Measurements from ENCODE around the gene DCST2.

The DCST2 gene

DNA sequence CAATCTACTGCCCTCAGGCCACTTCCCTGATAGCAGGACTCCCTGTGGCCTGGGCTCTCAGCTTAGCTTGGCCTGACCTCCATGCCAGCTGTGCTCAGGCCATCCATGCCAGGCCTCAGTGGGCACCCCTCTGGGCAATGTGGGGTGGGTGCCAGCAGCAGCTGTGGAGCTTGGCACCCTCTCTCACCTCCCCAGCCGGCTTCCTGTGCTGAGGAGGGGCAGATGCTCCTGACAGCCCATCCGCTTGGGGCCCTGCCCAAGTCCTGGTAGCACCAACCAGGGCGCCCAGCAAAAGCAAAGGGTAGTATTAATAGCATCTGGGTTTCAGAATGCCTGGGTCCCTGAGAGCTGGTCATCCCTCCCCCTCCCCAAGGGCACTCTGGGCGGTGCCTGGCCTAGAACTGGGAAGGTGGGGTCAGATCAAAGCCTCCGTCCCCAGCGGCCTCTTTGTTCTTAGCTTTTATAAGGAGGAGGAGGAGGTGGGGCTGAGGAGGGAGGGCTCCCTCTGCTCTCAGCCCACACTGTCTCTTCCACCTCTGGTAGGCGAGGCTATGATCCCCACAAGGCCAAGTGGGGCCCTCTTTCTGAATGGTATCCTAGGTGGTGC, 36.1 kb upstream of the DCST2 start:
- no peak for DNase-seq

DNA sequence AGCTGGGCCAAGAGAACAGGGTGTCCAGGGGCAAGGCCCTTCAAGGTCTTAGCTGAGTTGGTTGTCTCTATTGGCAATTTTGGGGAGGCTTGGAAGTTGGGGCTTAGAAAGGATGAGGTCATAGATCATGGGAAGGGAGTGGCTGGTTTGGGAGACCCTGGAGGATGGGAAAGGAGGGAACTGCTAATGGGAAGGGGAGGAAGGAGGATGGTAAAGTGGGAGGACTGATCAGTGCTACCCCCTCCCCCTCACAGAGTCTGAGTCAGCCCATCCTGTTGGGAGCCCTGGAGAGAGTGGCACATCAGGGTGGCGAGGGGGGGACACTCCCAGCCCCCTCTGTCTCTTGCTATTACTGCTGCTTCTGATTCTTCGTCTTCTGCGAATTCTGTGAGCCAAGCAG, 35.0 kb upstream of the DCST2 start:
- no peak for DNase-seq

DNA sequence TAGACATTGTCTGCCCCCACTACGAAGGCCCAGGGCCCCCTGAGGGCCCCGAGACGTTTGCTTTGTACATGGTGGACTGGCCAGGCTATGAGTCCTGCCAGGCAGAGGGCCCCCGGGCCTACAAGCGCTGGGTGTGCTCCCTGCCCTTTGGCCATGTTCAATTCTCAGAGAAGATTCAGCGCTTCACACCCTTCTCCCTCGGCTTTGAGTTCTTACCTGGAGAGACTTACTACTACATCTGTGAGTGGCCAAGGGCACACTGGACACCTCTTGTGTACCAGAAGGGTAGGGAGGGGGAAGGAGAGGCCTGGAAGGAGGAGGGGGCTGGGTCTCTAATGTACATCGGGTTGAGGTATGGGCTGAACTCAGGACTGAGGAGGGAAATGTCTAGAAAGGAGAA, 33.2 kb upstream of the DCST2 start:
- DNase-seq: no peak

DNA sequence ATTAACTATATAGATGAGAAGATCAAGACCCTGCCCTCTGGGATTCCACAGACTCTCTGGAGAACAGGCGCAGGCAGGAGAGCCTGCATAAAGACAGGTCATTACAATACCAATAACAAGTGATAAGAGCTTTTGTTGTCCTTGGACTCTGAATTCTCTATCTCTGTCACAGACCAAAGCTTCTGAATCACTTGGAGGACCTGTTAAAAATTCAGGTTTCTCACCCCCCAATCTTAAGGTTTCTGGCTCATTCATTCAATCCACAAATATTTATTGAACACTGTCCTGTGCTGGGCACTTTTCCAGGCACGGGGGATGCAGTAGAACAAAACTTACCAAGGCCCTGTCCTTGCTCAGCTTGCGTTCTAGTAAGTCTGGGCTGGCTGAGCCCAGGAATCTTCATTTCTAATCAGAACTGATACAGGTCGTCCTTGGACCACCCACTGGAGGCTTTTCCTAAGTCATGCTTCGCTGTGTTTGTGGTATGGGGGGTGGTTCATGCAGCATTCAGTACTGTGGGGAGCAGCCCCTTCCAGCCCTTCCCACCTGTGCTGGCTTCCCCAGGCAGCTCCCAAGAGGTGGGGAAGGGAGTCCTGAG, 31.4 kb upstream of the DCST2 start:
- DNase-seq: no peak

DNA sequence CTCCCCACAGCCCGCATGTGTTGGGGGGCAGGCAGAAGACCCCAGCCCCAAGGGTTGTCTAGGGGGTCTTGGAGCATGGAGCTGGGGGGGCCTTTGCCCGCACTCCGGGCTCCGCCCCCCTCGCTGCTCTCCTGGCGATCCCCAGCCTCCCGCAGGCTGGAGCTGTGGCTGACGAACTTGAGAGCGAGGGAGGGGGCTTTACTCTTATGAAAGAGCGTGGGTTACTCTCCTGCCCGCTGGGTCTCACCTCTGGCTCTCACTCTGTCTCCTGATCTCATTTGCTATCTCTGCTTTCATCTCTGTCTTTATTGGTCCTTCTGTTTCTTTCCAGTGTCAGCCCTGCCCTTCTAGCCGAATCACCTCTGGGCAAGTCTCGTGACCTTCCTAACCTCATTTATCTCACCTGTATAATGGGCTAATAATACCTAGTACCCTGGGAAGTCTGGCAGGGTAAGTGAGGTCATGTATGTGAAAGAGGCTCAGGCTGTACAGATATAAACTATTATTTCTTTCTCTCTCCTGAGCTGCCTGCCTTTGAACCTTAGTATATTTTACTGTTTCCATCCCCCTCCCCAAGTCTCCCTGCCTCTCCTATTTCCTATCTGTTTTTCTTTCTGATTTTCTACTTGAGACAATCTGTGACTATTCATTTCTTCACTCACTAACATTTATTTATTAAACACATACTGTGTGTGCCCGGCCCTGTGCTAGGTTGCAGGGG, 30.7 kb upstream of the DCST2 start:
- no peak for DNase-seq

DNA sequence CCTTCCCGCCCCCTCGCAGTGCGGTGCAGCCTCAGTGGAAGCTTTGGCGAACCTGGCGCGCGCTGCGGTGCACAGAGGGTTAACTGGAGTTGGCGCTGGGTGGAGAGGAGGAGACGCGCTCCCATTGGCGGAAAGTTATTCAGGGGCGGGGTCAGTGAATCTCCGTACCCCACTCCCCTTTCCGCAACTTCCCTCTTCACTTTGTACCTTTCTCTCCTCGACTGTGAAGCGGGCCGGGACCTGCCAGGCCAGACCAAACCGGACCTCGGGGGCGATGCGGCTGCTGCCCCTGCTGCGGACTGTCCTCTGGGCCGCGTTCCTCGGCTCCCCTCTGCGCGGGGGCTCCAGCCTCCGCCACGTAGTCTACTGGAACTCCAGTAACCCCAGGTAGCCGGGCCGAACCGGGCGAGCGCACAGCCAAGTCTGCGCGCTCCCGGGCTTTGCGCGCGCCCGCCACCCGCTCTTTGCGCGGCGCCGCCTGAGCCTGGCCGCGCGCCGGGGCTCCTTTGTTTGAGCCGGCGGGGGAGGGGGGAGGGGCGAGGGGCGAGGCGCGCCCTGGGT, 30.0 kb upstream of the DCST2 start, which contains the start of gene EFNA4:
TSS of gene EFNA4 (plus strand) at position 191 of the 561 bp plus-strand sequence. CDS start at position 275, 84 bp downstream.
- DNase-seq: peak; percentile 72

DNA sequence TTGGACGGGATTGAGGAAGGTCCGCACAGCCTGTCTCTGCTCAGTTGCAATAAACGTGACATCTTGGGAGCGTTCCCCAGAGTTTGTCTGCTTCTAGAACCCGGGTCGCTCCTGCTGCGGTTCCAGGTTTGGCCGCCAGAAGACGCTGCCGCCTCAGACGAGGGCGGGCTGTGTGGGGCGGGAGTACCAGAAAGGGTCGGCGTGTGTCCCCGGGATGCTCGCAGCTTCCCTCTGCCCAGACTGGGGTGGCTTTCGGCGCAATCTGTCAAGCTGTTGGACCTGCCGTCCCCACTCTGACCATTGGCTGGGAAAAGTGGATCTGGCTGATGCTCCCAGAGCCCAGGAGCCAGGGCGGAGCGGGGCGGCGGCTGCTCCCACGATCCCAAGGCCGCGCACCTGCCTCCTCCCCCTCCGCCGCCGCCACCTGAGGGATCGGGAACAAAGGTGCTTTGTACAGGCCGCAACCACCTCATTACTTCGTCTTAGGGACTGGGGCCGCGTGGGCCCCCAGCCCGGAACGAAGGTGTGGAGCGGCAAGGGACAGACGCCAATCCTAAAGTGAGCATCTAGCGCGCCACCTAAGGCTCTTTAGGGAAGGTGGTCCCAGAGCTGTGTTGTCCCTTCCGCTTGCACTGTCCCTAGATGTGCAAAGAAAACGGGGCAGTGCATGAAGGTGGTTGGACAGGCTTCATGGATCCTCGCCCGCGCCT, 29.3 kb upstream of the DCST2 start:
- DNase-seq: peak; percentile 44

DNA sequence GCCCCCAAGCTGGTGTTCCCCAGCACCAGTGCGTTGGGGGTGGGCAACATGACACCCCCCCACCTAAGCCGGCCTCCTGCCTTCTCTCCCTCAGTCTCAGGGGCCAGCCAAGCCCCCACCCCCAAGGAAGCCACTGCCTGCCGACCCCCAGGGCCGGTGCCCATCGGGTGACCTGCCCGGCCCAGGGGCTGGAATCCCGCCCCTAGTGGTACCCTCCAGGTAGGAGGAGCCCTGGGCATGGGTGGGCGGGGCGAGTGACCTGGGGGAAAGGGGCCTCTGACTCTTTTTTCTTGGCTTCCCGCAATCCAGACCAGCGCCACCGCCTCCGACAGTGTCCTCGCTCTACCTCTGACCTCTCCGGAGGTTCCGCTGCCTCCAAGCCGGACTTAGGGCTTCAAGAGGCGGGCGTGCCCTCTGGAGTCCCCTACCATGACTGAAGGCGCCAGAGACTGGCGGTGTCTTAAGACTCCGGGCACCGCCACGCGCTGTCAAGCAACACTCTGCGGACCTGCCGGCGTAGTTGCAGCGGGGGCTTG, 28.6 kb upstream of the DCST2 start:
- no peak for DNase-seq

DNA sequence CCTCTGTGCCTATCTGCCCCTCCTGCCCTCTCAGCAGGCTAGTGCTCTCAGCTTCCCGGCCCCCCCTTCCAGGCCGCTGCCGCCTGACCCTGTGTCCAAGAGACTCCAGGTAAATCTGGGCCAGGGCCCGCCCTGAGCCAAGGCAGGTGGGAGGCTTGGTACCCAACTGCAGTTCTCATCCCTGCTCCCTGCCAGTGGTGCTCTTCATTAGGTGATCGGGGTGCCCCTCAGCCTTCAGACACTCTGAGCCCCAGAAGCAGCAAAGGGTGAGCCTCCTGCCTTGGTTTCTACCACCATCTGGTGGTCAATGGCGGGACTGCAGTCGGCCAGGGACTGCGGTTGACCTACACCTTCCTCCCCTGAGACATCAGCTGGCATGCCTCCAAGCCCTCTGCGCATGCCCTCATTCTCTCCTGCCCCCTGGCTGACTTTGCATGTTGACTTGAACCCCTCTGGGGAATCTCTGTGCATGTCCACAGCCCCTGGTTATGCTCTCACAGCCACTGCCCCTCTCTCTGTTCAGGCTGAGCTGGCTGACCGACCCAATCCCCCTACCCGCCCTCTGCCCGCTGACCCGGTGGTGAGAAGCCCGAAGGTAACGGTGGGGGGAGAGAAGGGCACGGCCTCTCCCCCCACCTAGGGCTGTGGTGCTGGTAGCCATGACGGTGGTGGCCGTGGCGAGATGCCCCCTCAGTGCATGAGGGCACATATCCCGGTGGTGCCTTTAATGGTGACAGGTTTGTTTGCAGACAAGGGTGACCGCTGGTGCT, 28.0 kb upstream of the DCST2 start:
- peak; percentile 81 for DNase-seq

DNA sequence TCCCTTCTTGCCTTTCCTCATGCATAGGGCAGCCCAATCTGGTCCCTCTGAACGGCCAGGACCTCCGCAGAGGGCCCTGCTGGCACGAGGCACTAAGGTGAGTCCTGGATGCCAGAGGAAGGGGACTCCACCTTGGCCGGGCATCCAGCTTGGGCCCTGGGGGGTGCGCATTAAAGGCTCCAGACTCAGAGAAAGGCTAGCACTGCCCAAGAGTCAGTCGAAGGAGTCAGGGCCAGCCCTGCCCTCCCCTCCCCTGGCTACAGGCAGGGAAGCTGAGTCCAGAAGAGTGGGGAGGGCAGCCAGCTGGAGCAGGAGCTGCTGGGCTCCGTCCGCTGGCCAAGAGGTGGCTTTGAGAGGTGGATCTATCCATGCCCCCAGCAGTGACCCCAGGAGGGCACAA, 27.2 kb upstream of the DCST2 start:
- no peak for DNase-seq

DNA sequence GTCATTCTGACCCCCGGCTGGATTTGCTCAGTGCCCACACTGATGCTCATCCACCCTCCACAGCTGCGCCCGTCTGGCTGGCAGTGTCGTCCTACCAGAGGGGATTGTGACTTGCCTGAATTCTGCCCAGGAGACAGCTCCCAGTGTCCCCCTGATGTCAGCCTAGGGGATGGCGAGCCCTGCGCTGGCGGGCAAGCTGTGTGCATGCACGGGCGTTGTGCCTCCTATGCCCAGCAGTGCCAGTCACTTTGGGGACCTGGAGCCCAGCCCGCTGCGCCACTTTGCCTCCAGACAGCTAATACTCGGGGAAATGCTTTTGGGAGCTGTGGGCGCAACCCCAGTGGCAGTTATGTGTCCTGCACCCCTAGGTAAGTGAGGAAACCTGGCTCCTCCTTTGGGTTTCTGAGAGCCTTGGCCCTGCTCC, 24.2 kb upstream of the DCST2 start:
- no peak for DNase-seq

DNA sequence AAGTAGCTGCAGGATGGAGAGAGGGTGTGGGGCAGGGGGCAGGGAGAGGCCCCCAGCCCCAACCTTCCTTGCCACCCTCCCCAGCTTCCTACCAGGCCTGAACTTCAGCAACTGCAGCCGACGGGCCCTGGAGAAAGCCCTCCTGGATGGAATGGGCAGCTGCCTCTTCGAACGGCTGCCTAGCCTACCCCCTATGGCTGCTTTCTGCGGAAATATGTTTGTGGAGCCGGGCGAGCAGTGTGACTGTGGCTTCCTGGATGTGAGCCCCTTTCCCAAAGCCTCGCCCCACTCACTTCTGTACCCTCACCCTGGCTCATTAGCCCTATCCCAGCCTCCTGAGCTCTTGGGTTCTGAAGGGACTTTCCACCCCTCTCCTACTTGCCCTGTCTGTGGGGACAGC, 23.5 kb upstream of the DCST2 start:
- DNase-seq: no peak

DNA sequence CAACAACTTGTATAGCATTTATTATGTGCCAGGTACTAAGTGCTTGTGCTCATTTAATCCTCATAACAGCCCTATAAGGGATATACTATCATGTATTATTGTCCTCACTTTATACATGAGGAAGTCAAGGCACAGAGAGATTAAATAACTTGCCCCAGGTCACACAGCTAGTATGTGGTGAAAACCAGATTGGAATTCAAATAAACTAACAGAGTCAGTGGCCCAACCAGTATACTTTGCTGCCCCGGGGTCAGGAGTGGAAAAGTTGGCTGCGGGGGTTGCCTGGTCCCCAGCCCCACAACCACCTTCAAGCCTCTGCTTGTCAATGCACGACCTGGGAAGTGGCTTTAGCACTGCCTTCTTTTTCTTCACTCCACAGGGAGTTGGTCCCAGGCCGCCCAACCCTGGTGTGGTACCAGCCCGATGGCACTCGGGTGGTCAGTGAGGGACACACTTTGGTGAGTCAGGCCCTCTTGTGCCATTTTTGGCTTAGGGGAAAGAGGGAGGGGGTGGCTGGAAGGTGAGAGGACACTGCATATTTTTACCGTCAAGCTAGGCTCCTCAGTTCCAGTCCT, 20.0 kb upstream of the DCST2 start:
- no peak for DNase-seq

DNA sequence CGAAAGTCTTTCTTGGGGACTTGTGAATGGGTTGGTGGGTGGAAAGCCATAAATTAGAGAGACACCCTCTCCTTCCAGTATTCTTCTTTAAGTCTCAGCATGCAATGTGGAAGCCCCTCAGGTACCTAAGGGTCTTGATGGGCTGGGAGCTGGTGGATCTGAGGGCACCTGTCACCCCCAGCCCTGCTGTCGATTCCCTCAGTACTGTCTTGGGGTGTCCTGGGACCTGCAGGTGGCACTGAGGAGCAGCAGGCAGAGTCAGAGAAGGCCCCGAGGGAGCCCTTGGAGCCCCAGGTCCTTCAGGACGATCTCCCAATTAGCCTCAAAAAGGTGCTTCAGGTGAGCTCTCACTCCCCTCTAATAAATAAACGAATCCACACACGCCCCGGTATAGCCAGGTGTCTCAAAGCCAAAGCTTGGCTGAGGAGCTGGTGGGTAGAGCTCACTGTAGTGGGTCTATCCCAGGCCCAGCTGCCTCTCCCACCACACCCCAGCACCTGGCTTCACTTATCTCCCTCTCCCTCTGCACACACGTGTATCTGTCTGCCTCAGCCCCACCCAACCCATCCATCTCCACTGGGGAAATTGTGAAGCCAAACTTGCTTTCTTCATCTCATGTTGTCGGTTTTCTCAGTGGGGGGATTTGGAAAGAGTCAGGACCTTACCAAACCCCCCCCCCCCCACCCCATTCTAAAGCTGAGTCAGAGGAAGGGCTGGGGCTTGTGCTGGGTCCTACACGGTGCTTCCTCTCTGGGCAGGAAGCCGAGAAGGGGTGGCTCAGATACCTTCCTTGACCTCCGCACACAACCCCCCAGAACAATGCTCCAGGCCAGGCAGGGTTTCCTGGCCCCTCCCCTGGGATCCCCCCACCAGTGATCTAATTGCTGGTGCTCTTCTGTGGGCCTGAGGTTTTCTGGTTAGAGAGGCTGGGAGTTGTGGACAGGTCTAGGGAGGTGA, 19.1 kb upstream of the DCST2 start:
- DNase-seq: peak; percentile 32

DNA sequence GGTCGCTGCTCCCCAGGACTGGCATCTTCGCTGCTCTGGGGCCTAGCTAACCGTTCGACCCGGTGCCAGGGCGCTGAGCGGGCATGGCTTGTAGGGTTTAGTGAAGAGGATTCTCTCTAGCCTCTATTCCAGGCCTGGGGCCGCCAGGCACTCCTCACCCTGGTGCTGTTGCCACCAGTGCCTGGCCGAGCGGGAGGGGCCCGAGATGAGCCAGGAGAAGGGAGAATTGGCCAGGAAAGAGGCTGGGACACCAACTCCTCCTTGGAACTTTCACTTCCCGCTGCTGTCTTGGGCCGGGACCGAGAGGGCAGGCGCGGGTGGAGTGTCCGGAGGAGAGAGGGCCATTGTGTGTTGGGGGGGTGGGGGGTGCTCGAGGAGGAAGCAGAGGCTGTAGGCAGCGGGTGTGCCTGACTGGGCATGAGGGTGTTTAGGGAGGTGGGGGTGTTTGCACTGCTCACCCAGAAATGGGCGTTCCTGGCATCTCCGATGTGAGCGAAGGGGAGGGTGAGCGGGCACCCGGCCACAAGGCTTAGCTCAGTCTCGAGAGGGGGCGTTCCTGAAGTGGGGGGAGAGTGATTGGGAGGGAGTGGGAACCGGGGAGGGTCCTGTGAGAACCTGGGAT, 18.3 kb upstream of the DCST2 start:
- no peak for DNase-seq

DNA sequence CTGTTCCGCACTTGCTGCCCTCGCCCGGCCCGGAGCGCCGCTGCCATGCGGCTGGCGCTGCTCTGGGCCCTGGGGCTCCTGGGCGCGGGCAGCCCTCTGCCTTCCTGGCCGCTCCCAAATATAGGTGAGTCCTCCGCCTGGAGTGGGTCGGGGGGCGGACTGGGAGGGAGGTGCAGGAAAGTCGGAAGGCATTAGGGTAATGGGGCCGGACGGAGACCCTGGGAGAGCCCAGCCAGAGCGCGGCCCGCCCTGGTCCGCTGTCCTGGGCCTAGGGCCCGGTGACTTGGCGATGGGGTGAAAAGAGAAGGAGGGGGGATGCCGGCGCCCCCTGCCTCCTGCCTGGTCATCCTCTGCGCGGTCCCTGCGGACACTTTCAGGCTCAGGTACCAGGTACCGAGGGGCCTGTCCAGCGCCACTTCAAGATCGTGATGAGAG, 17.8 kb upstream of the DCST2 start:
- DNase-seq: no peak

DNA sequence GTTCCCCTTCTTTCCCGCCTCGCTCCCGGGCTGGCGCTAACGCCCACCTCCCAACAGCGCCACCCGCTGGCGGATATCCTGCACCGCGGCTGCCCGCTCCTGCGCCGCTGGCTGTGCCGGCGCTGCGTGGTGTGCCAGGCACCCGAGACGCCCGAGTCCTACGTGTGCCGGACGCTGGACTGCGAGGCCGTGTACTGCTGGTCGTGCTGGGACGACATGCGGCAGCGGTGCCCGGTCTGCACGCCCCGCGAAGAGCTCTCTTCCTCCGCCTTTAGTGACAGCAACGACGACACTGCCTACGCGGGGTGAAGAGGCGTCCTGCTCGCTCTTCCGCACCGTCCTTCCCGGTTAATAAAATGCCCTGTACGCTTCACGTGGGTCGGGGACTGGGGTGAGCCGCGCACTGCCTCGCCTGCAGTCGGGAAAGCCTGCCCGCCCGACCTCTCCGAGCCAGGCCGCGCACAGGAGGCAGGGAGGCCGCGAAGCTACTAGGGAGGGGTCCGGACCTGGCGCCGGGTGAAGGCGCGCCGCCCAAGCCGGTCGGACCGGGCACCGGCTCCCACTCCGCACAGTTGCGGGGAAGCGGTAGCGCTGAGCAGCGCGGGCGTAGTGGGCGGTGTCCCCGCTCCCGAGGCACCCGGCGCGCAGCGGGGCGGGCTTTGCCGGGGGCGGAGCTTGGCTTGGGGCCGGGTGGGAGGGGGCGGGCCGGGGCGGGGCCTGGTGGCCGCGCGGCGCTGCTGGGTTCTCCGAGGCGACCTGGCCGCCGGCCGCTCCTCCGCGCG, 17.2 kb upstream of the DCST2 start, which contains the start of gene ADAM15:
TSS of gene ADAM15 (plus strand) at position 757 of the 782 bp plus-strand sequence. CDS start 71 bp downstream, outside the sequence.
- DNase-seq: peak; percentile 54

DNA sequence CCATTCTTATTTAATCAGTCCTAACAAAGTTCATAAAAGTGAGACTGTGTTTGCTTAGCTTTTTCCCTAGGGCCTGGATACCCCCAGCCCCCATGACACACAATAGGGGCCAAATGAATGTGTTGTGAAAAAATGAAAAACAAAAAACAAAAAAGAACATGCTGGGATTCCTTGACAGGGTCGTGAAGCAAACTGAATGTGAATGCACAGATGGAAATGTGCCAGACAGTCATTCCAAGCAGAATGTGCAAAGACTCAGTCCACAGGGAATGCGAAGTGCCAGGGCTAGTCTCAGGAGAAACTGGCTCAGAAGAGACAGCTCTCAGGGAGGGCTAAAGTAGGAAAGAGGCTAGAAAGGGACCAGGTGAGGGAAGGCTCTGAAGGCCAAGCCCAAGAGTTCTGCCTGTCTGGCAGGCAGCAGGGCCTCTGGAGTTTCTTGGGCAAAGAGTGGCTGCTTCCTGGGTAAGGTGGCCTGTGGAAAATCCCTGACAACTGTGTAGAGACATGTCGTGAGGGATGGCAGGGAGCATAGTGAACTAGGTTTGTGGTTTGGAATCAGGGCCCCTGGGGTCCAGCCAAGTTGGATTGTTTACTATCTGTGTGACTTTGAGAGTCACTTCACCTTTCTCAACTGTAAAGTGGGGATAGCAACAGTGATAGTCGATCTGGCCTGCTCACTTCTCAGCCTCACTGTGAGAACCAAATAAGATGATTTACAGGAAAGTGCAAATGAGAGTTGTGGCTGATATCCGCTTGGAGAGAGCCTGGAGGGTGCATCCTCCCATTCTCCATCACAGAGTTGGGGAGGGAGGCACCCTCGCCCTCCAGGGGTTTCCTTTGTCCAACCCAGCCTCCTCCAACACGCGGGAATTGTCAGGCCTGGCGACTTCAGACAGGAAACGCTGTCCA, 16.3 kb upstream of the DCST2 start:
- DNase-seq: peak; percentile 21
